Glutamatergic neuron (in vitro differentiated cells): ENCODE results near the gene PSTPIP2. TPM values are rescaled to one million over a fixed set of nuclear protein-coding genes. Genes with fewer than 3 reads are reported as not detected.

ENCODE experiments used
- DNase-seq: peaks from one replicate; pipeline ENCODE4 v3.0.0; 2022
- H3K27ac Mint-ChIP-seq: one replicate; pipeline ENCODE4 v1.8.0; 2020; ENCODE audit warnings: mild to moderate bottlenecking, mixed read lengths, inconsistent platforms; ENCODE audit not compliant: unreplicated experiment
- H3K27me3 Mint-ChIP-seq: one replicate; pipeline ENCODE4 v1.8.0; 2020; ENCODE audit warnings: mild to moderate bottlenecking, moderate library complexity, mixed read lengths, inconsistent platforms; ENCODE audit not compliant: unreplicated experiment
- H3K36me3 Mint-ChIP-seq: one replicate; pipeline ENCODE4 v1.8.0; 2020; ENCODE audit warnings: mild to moderate bottlenecking, mixed read lengths, inconsistent platforms; ENCODE audit not compliant: unreplicated experiment
- H3K4me1 Mint-ChIP-seq: one replicate; pipeline ENCODE4 v1.8.0; 2020; ENCODE audit warnings: mild to moderate bottlenecking, low read depth, mixed read lengths, inconsistent platforms; ENCODE audit not compliant: unreplicated experiment
- H3K4me3 Mint-ChIP-seq: one replicate; pipeline ENCODE4 v1.8.0; 2020; ENCODE audit warnings: mild to moderate bottlenecking, mixed read lengths, inconsistent platforms; ENCODE audit not compliant: unreplicated experiment
- H3K9me3 Mint-ChIP-seq: one replicate; pipeline ENCODE4 v1.8.0; 2020; ENCODE audit warnings: mild to moderate bottlenecking, moderate library complexity, mixed read lengths, inconsistent platforms; ENCODE audit not compliant: unreplicated experiment
- total RNA-seq: library from RNA; stranded (reverse); fragmentation: NEBNext Ultra II Directional; extraction: Animal tissue kit (Norgen Biotek cat#: 25700); gene quantifications from one replicate; pipeline ENCODE4 v1.2.1, GENCODE V29; 2021; ENCODE audit not compliant: unreplicated experiment
- TF ChIP-seq, protein P1 (sequence below): fragments of 200-600 bp; sonication (generic); IDR thresholded peaks from one replicate; pipeline ENCODE4 v1.5.0; 2021; ENCODE audit not compliant: partially characterized antibody, unreplicated experiment

PSTPIP2 gene
- total RNA-seq, 1 donor from 2014 or later, result 0.20 TPM

DNA sequence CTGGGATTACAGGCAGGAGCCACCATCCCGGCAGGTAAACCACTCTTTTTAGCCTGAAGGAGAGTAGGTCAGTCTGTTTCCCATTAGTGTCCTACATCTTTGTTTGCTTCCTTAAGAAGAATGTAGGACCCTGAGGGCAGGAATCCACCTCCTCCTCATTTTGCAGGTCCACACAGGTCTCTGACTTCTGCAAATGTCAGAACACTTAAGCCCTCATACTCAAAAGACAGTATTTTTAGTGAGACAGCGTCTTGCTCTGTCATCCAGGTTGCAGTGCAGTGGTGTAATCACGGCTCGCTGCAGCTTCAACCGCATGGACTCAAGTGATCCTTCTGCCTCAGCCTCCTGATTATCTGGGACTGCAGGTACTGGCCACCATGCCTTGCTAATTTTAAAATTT lies 9.3 kb downstream of the PSTPIP2 start:
- DNase-seq, result no peak
- Mint-ChIP-seq H3K9me3 (no peaks in the 10 kb centered on the region), H3K36me3 (no peaks in the 10 kb centered on the region), H3K27me3 (no peaks in the 10 kb centered on the region), H3K4me1 (no peaks in the 10 kb centered on the region), H3K4me3 (no peak overlapping the region), H3K27ac (no peak overlapping the region)
- TF ChIP-seq, protein P1, sequence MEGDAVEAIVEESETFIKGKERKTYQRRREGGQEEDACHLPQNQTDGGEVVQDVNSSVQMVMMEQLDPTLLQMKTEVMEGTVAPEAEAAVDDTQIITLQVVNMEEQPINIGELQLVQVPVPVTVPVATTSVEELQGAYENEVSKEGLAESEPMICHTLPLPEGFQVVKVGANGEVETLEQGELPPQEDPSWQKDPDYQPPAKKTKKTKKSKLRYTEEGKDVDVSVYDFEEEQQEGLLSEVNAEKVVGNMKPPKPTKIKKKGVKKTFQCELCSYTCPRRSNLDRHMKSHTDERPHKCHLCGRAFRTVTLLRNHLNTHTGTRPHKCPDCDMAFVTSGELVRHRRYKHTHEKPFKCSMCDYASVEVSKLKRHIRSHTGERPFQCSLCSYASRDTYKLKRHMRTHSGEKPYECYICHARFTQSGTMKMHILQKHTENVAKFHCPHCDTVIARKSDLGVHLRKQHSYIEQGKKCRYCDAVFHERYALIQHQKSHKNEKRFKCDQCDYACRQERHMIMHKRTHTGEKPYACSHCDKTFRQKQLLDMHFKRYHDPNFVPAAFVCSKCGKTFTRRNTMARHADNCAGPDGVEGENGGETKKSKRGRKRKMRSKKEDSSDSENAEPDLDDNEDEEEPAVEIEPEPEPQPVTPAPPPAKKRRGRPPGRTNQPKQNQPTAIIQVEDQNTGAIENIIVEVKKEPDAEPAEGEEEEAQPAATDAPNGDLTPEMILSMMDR, result no peak

DNA sequence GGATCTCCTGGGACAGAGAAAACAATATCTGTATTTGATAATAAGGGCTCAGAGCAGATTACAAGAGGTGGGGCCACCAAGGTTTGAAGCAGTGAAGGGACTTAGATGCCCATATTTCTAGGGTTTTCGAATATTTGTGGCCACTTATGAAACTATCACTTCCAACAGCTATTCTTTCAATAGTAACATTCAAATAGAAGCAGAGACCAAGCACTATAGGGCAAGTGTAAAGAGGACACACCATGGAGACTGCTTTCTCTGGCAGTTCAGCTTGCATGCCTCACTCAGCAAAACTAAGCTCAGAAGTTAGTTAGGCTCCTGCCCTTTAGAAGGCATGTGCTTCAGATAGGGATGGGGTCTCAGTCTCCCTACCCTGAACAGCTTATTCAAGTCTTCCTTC lies 10.3 kb downstream of the PSTPIP2 start:
- Mint-ChIP-seq H3K36me3 (no peaks in the 10 kb centered on the region), H3K4me1 (no peaks in the 10 kb centered on the region), H3K4me3 (no peak overlapping the region), H3K27ac (no peak overlapping the region), H3K27me3 (no peaks in the 10 kb centered on the region), H3K9me3 (no peaks in the 10 kb centered on the region)
- TF ChIP-seq, protein P1, result no peak
- no peak for DNase-seq

DNA sequence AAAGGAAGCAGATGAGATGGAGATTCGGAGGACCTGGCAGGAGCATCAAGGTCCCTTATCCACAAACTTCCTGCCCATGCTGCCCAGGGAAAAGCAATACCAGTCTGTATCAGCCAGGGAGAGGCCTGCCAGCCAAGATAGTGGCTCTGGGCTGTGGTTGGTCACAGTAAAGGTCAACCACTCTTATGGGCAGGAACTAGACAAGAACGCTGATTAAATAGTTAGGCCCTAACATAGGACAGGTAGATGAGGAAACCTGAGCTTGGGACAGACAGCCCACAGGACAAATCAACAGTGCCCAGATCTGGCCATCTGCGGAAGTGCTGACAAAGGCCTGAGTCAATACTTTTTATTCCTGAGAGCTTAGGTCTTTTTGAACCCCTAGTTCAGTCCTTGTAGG lies 10.7 kb downstream of the PSTPIP2 start:
- no peaks in the 10 kb centered on the region for H3K36me3 Mint-ChIP-seq

DNA sequence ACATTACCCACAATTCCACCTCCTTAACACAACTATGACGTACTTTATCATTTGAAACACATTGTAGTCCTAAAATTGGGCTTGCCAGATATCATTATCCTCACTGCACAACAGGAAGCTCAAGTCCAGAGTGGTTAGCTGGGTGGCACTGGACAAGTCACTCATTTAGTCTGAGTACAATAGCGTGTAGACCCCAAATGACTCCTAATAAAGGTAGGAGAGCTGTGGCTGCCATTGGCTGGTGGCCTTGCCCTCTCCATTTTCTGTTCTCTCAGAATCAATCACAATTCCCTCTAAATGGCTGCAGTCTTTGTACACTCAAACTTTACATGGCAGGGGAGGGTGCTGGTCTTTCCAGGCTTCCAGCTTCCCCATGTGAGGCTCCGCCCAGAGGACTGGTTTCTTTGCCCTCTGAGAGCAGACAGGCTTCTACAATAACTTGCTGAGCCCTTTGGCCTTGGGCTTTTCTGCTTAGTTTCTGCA lies 11.7 kb downstream of the PSTPIP2 start:
- Mint-ChIP-seq H3K36me3 (no peaks in the 10 kb centered on the region), H3K4me3 (no peak overlapping the region), H3K4me1 (no peaks in the 10 kb centered on the region), H3K27ac (no peak overlapping the region), H3K9me3 (no peaks in the 10 kb centered on the region), H3K27me3 (no peaks in the 10 kb centered on the region)
- TF ChIP-seq, protein P1, result no peak
- no peak for DNase-seq

More for the DNA sequence above, 10.7 kb downstream of the PSTPIP2 start:
- no peaks in the 10 kb centered on the region for H3K4me1 Mint-ChIP-seq
- no peaks in the 10 kb centered on the region for H3K27me3 Mint-ChIP-seq
- no peaks in the 10 kb centered on the region for H3K9me3 Mint-ChIP-seq
- H3K4me3 Mint-ChIP-seq, result no peak overlapping the region
- no peak overlapping the region for H3K27ac Mint-ChIP-seq
- TF ChIP-seq, protein P1, result no peak
- no peak for DNase-seq

DNA sequence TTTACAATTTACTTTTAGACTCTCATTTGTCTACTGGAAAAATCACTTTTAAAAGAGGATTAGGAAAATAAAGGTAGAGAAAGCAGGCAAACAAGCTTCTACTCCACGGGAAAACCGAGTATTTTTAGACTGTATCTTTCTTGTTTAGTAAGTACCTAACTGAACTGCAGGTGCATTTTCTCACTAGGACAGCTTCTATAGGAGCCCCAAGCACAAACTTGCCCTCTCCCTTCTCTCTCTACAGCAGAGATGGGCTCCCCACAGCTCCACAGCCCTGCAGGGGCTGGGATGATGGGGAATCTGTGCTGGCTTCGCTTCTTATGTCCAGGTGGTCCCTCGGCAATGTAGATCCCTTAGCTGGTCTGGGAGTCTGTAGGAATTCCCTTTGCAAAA lies 16.2 kb downstream of the PSTPIP2 start:
- no peaks in the 10 kb centered on the region for H3K9me3 Mint-ChIP-seq
- H3K4me3 Mint-ChIP-seq, result no peak overlapping the region
- DNase-seq, result no peak
- H3K36me3 Mint-ChIP-seq, result no peaks in the 10 kb centered on the region
- no peak overlapping the region for H3K27ac Mint-ChIP-seq
- H3K27me3 Mint-ChIP-seq, result no peaks in the 10 kb centered on the region
- no peaks in the 10 kb centered on the region for H3K4me1 Mint-ChIP-seq
- TF ChIP-seq, protein P1, result no peak
